ENCODE measurements around the gene PLCL2.

The PLCL2 gene

GRCh38 chr3:16884084-16884747 is 539 bp upstream of the PLCL2 start:
- Histone ChIP-seq H3K4me3 (ENCODE audit: low read length) (peak overlapping the region; percentile 84), H3K79me2 (ENCODE audit: low read length) (peaks cover 42% of the 10 kb centered on the region), H2AFZ (ENCODE audit: low read depth, low read length) (peak overlapping the region; percentile 90), H3K4me2 (ENCODE audit: low read length) (peak overlapping the region; percentile 84), H3K9ac (ENCODE audit: low read length) (peak overlapping the region; percentile 89), H4K20me1 (ENCODE audit: insufficient read depth, low read length) (peaks cover 2% of the 10 kb centered on the region; the same call in 1 of the 2 replicates), H3K27ac (ENCODE audit: low read length) (peak overlapping the region; percentile 70), H3K27me3 (ENCODE audit: low read depth, low read length) (no peaks in the 10 kb centered on the region), H3K9me3 (ENCODE audit: insufficient read depth, low read length) (no peaks in the 10 kb centered on the region), H3K36me3 (replicated peaks; ENCODE audit: low read depth, low read length) (no peaks in the 10 kb centered on the region), H3K4me1 (ENCODE audit: low read length) (peaks cover 37% of the 10 kb centered on the region)
- TF ChIP-seq CTCF (IDR thresholded peaks at IDR 0.05; ENCODE audit: low read depth, low read length) (peak; percentile 77), EZH2phosphoT487 (IDR thresholded peaks at IDR 0.05; ENCODE audit: low read depth) (no peak)

- Histone ChIP-seq H3K27me3 (ENCODE audit: low read depth, low read length) (no peaks in the 10 kb centered on the region), H3K9ac (ENCODE audit: low read length) (peak overlapping the region; percentile 89), H2AFZ (ENCODE audit: low read depth, low read length) (peak overlapping the region; percentile 48), H3K79me2 (ENCODE audit: low read length) (peaks cover 56% of the 10 kb centered on the region), H3K4me3 (ENCODE audit: low read length) (peak overlapping the region; percentile 84), H3K4me1 (ENCODE audit: low read length) (peaks cover 39% of the 10 kb centered on the region), H4K20me1 (ENCODE audit: insufficient read depth, low read length) (peaks cover 8% of the 10 kb centered on the region), H3K36me3 (replicated peaks; ENCODE audit: low read depth, low read length) (no peaks in the 10 kb centered on the region), H3K27ac (ENCODE audit: low read length) (peak overlapping the region; percentile 70), H3K9me3 (ENCODE audit: insufficient read depth, low read length) (no peaks in the 10 kb centered on the region), H3K4me2 (ENCODE audit: low read length) (peak overlapping the region; percentile 89)
- TF ChIP-seq EZH2phosphoT487 (IDR thresholded peaks at IDR 0.05; ENCODE audit: low read depth) (no peak), CTCF (IDR thresholded peaks at IDR 0.05; ENCODE audit: low read depth, low read length) (no peak; the same call in 1 of the 2 replicates)
Observed at GRCh38 chr3:16885593-16886302, 993 bp downstream of the PLCL2 start.

- H4K20me1 ChIP-seq (ENCODE audit: insufficient read depth, low read length), result peaks cover 8% of the 10 kb centered on the region
- H3K79me2 ChIP-seq (ENCODE audit: low read length), result peaks cover 62% of the 10 kb centered on the region
- TF ChIP-seq EZH2phosphoT487 (IDR thresholded peaks at IDR 0.05; ENCODE audit: low read depth) (no peak), CTCF (IDR thresholded peaks at IDR 0.05; ENCODE audit: low read depth, low read length) (no peak)
- H3K27ac ChIP-seq (ENCODE audit: low read length), result no peak overlapping the region
- peak overlapping the region; percentile 84 for H3K4me3 ChIP-seq (ENCODE audit: low read length)
- H3K4me2 ChIP-seq (ENCODE audit: low read length), result peak overlapping the region; percentile 89
- H3K9me3 ChIP-seq (ENCODE audit: insufficient read depth, low read length), result no peaks in the 10 kb centered on the region
- H3K9ac ChIP-seq (ENCODE audit: low read length), result peak overlapping the region; percentile 89
- no peak overlapping the region for H2AFZ ChIP-seq (ENCODE audit: low read depth, low read length)
- H3K4me1 ChIP-seq (ENCODE audit: low read length), result peaks cover 39% of the 10 kb centered on the region
- no peaks in the 10 kb centered on the region for H3K36me3 ChIP-seq (replicated peaks; ENCODE audit: low read depth, low read length)
- no peaks in the 10 kb centered on the region for H3K27me3 ChIP-seq (ENCODE audit: low read depth, low read length)
Observed at GRCh38 chr3:16886303-16886683, 1.5 kb downstream of the PLCL2 start.

GRCh38 chr3:16887130-16887529 is 2.4 kb downstream of the PLCL2 start:
- Histone ChIP-seq H3K4me1 (ENCODE audit: low read length) (peaks cover 39% of the 10 kb centered on the region), H2AFZ (ENCODE audit: low read depth, low read length) (no peak overlapping the region), H3K4me2 (ENCODE audit: low read length) (no peak overlapping the region; the same call in 1 of the 2 replicates), H4K20me1 (ENCODE audit: insufficient read depth, low read length) (peaks cover 10% of the 10 kb centered on the region), H3K27ac (ENCODE audit: low read length) (no peak overlapping the region), H3K79me2 (ENCODE audit: low read length) (peaks cover 69% of the 10 kb centered on the region), H3K4me3 (ENCODE audit: low read length) (no peak overlapping the region), H3K27me3 (ENCODE audit: low read depth, low read length) (no peaks in the 10 kb centered on the region), H3K36me3 (replicated peaks; ENCODE audit: low read depth, low read length) (no peaks in the 10 kb centered on the region), H3K9ac (ENCODE audit: low read length) (no peak overlapping the region), H3K9me3 (ENCODE audit: insufficient read depth, low read length) (no peaks in the 10 kb centered on the region)
- TF ChIP-seq EZH2phosphoT487 (IDR thresholded peaks at IDR 0.05; ENCODE audit: low read depth), result no peak
- no peak for TF ChIP-seq CTCF (IDR thresholded peaks at IDR 0.05; ENCODE audit: low read depth, low read length)
